ENCODE results near the gene CLDN3. TPM values are rescaled to one million over a fixed set of nuclear protein-coding genes. Genes with fewer than 3 reads are reported as not detected.
"Not testable (repeated sequence)": the region's sequence is repeated elsewhere in the genome, so short reads cannot be mapped to it uniquely, and the experiment has no call there.

CLDN3 gene
- total RNA-seq, 1 experiment from 2014 or later: 16.5 TPM

DNA sequence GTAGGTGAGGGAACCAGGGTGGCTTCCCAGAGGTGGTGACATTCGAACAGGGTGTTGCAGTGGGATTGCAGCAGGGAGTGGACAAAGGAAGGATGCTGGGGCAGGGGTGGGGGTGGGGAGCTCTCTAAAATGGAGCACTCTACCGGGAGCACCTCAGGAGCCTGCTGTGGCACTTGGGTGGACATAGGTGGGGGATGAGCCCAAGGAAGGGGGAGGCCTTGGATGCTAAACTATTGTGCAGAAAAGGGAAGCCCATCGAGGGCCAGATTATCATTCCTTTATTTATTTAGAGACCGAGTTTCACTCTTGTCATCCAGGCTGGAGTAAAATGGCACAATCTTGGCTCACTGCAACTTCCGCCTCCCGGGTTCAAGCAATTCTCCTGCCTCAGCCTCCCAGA is 47.3 kb downstream of the CLDN3 start:
- Histone ChIP-seq H3K14ac (ENCODE audit: insufficient read depth, low read length) (no peak overlapping the region), H3T11ph (ENCODE audit: low read length) (no peak overlapping the region), H2BK20ac (ENCODE audit: low read depth, low read length, poor library complexity, severe bottlenecking) (no peak overlapping the region), H2BK120ac (ENCODE audit: low read depth, low read length, poor library complexity, severe bottlenecking) (no peak overlapping the region), H3K56ac (ENCODE audit: insufficient read length, low read depth, low read length) (no peak overlapping the region), H3K27me3 (ENCODE audit: insufficient read depth, low read length) (peaks cover 3% of the 10 kb centered on the region; the same call in 1 of the 2 replicates), H3K18ac (ENCODE audit: insufficient read length, low read depth, low read length) (no peak overlapping the region), H4K20me1 (ENCODE audit: control insufficient read depth, insufficient read depth, insufficient read length) (no peaks in the 10 kb centered on the region), H3K4me1 (ENCODE audit: insufficient read depth, low read length) (no peaks in the 10 kb centered on the region), H4K91ac (ENCODE audit: insufficient read length, low read depth, low read length) (no peak overlapping the region), H2BK5ac (ENCODE audit: insufficient read length, low read length) (no peak overlapping the region), H4K5ac (ENCODE audit: insufficient read length, low read depth, low read length) (no peak overlapping the region), H4K8ac (replicated peaks; ENCODE audit: insufficient read length, low read depth, low read length) (no peak overlapping the region), H2AK5ac (ENCODE audit: insufficient read length, low read length) (no peak overlapping the region), H2AFZ (ENCODE audit: low read length) (no peak overlapping the region), H3K79me1 (ENCODE audit: insufficient read depth, low read depth, low read length, poor library complexity, severe bottlenecking) (no peaks in the 10 kb centered on the region), H3K9ac (ENCODE audit: extremely low read depth, insufficient read length, low read length) (no peak overlapping the region), H3K4ac (ENCODE audit: low read depth, low read length) (no peak overlapping the region), H3K27ac (ENCODE audit: insufficient read length, low read depth, low read length) (no peak overlapping the region), H3K4me2 (ENCODE audit: insufficient read depth, insufficient read length, low read length) (no peak overlapping the region), H2BK15ac (ENCODE audit: low read depth, low read length) (no peak overlapping the region), H3K23ac (ENCODE audit: insufficient read length, low read depth, low read length) (no peak overlapping the region), H3K79me2 (ENCODE audit: insufficient read depth, low read length) (no peaks in the 10 kb centered on the region), H2BK12ac (ENCODE audit: insufficient read length, low read depth, low read length) (no peak overlapping the region), H3K23me2 (ENCODE audit: insufficient read length, low read depth, low read length, poor library complexity, severe bottlenecking) (peaks cover 9% of the 10 kb centered on the region), H3K9me3 (ENCODE audit: control insufficient read depth, low read depth, low read length) (no peaks in the 10 kb centered on the region)
- no peaks in the 10 kb centered on the region; a peak in 1 of 5 replicates for H3K9me3 Mint-ChIP-seq
- peaks cover under 1 to 8% of the 10 kb centered on the region in 2 experiments; a peak in 3 of 4 replicates for H3K4me1 Mint-ChIP-seq
- no peaks in the 10 kb centered on the region; a peak in 1 of 7 replicates for H3K36me3 Mint-ChIP-seq (ENCODE audit: insufficient read depth in 1 of 3, low read depth in 3 of 3)
- no peak overlapping the region for H3K27ac Mint-ChIP-seq
- WGBS (ENCODE audit: extremely low coverage, insufficient read length, low lambda C conversion rate): no CpG with 5 or more reads among the region's 6 CpGs
- no peak for DNase-seq
- TF ChIP-seq, protein P1, sequence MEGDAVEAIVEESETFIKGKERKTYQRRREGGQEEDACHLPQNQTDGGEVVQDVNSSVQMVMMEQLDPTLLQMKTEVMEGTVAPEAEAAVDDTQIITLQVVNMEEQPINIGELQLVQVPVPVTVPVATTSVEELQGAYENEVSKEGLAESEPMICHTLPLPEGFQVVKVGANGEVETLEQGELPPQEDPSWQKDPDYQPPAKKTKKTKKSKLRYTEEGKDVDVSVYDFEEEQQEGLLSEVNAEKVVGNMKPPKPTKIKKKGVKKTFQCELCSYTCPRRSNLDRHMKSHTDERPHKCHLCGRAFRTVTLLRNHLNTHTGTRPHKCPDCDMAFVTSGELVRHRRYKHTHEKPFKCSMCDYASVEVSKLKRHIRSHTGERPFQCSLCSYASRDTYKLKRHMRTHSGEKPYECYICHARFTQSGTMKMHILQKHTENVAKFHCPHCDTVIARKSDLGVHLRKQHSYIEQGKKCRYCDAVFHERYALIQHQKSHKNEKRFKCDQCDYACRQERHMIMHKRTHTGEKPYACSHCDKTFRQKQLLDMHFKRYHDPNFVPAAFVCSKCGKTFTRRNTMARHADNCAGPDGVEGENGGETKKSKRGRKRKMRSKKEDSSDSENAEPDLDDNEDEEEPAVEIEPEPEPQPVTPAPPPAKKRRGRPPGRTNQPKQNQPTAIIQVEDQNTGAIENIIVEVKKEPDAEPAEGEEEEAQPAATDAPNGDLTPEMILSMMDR (conservative IDR thresholded peaks at IDR 0.05): no peak
- no peak overlapping the region for H3K4me3 Mint-ChIP-seq
- H3K27me3 Mint-ChIP-seq (ENCODE audit: low read depth): peaks cover 38% of the 10 kb centered on the region

DNA sequence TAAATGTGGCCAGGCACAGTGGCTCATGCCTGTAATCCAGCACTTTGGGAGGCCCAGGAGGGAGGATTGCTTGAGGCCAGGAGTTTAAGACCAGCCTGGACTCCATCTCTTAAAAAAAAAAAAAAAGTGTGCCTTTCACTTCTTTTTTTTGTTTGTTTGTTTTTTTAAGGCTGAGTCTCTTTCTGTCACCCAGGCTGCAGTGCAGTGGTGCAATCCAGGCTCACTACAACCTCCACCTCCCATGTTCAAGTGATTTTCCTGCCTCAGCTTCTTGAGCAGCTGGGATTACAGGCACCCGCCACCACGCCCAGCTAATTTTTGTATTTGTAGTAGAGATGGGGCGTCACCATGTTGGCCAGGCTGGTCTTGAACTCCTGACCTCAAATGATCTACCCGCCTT is 47.9 kb downstream of the CLDN3 start:
- H2BK12ac ChIP-seq (ENCODE audit: insufficient read length, low read depth, low read length); H4K5ac ChIP-seq (ENCODE audit: insufficient read length, low read depth, low read length); H3K4me1 Mint-ChIP-seq; H4K8ac ChIP-seq (replicated peaks; ENCODE audit: insufficient read length, low read depth, low read length); H3K79me1 ChIP-seq (ENCODE audit: insufficient read depth, low read depth, low read length, poor library complexity, severe bottlenecking); H3K4me3 Mint-ChIP-seq; H3K56ac ChIP-seq (ENCODE audit: insufficient read length, low read depth, low read length); H3K23me2 ChIP-seq (ENCODE audit: insufficient read length, low read depth, low read length, poor library complexity, severe bottlenecking); H3K23ac ChIP-seq (ENCODE audit: insufficient read length, low read depth, low read length); H2BK20ac ChIP-seq (ENCODE audit: low read depth, low read length, poor library complexity, severe bottlenecking); H3K4me1 ChIP-seq (ENCODE audit: insufficient read depth, low read length); H4K20me1 ChIP-seq (ENCODE audit: control insufficient read depth, insufficient read depth, insufficient read length); H2BK15ac ChIP-seq (ENCODE audit: low read depth, low read length); H2AFZ ChIP-seq (ENCODE audit: low read length); H3K9ac ChIP-seq (ENCODE audit: extremely low read depth, insufficient read length, low read length); H2BK120ac ChIP-seq (ENCODE audit: low read depth, low read length, poor library complexity, severe bottlenecking); DNase-seq; H3K14ac ChIP-seq (ENCODE audit: insufficient read depth, low read length); H2BK5ac ChIP-seq (ENCODE audit: insufficient read length, low read length); H2AK5ac ChIP-seq (ENCODE audit: insufficient read length, low read length); H3K4ac ChIP-seq (ENCODE audit: low read depth, low read length); H3K9me3 ChIP-seq (ENCODE audit: control insufficient read depth, low read depth, low read length); H3K79me2 ChIP-seq (ENCODE audit: insufficient read depth, low read length); H3K27me3 ChIP-seq (ENCODE audit: insufficient read depth, low read length); H3K27ac ChIP-seq (ENCODE audit: insufficient read length, low read depth, low read length); H3K4me2 ChIP-seq (ENCODE audit: insufficient read depth, insufficient read length, low read length); H4K91ac ChIP-seq (ENCODE audit: insufficient read length, low read depth, low read length); H3K18ac ChIP-seq (ENCODE audit: insufficient read length, low read depth, low read length); H3K9me3 Mint-ChIP-seq; H3K36me3 Mint-ChIP-seq (ENCODE audit: insufficient read depth in 1 of 3, low read depth in 3 of 3); H3T11ph ChIP-seq (ENCODE audit: low read length); H3K27ac Mint-ChIP-seq: not testable (repeated sequence)
- WGBS (ENCODE audit: extremely low coverage, insufficient read length, low lambda C conversion rate): no CpG with 5 or more reads among the region's 4 CpGs
- H3K27me3 Mint-ChIP-seq (ENCODE audit: low read depth): peaks cover 40% of the 10 kb centered on the region
